LNCAP (cell line): ENCODE measurements around the gene PCDH1.

Experiments used
- CTCF ChIP-seq: fragments of 450-650 bp; IDR thresholded peaks from 2 replicates; pipeline ENCODE4 v1.5.1; 2017; ENCODE audit warnings: mild to moderate bottlenecking

PCDH1 gene

GRCh38 chr5:141861194-141861593 is 17.0 kb downstream of the PCDH1 start:
- no peak for TF ChIP-seq CTCF

GRCh38 chr5:141858079-141858765 is 20.0 kb downstream of the PCDH1 start:
- TF ChIP-seq CTCF = no peak

GRCh38 chr5:141857226-141857625 is 21.0 kb downstream of the PCDH1 start:
- no peak for TF ChIP-seq CTCF

GRCh38 chr5:141856037-141856790 is 22.0 kb downstream of the PCDH1 start:
- no peak for TF ChIP-seq CTCF

- no peak for TF ChIP-seq CTCF
These were observed 22.8 kb downstream of the PCDH1 start for GRCh38 chr5:141855265-141856036.

GRCh38 chr5:141853895-141854626 is 24.1 kb downstream of the PCDH1 start:
- no peak for TF ChIP-seq CTCF

GRCh38 chr5:141852448-141852847 is 25.8 kb downstream of the PCDH1 start:
- no peak for TF ChIP-seq CTCF
